HG02970 (cell line): ENCODE measurements around the gene CFC1B.
"Not testable (repeated sequence)": the region's sequence is repeated elsewhere in the genome, so short reads cannot be mapped to it uniquely, and the experiment has no call there.

ENCODE experiments used
- ATAC-seq: cut with Tn5 transposase; IDR thresholded peaks from one replicate; pipeline ENCODE4 v1.9.1; 2021; ENCODE audit warnings: mild to moderate bottlenecking, moderate library complexity, moderate number of reproducible peaks; ENCODE audit not compliant: unreplicated experiment, low FRiP score

The CFC1B gene

DNA sequence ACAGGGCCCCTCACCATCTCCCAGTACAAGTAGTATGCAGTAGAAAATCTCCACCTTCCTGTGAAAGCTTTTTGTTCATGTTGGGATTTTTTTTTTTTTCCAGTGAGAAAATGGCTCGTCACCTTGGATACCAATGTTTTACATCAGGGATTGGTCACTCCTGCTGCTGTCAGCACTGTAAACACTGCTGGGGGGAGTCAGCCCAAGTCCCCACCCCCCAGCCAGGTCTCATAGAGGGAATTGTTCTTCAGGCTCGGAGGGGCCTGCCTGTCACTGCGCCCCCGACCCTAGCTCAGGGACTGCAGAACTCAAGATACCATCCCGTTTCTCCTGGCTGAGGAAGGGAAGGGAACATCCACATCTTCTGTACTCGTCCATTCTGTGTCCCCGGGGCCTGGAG lies at the start of gene CFC1B:
Gene CFC1B (plus strand): TSS at position 231 of the 400 bp plus-strand sequence. CDS start 263 bp downstream, outside the sequence.
- not testable (repeated sequence) for ATAC-seq

DNA sequence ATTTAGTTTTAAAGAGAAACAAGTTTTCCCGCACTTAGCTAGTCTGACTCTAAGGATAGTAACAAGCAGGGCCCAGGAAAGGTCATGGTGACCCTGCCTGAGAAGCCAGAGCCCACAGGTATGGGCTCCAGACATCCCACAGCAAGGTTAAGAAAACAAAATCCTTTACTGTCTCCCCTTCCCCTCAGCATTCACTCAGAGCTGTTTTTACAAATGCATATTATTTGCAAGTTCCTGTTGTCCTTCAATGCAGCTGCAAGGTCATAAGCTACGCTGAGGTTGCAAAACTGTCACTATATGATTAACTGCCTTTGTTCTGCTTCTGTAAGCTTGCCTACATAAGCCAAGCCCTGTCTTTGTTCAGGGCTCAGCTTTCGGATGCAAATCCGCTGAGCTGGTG lies 29.9 kb upstream of the CFC1B start:
- not testable (repeated sequence) for ATAC-seq

DNA sequence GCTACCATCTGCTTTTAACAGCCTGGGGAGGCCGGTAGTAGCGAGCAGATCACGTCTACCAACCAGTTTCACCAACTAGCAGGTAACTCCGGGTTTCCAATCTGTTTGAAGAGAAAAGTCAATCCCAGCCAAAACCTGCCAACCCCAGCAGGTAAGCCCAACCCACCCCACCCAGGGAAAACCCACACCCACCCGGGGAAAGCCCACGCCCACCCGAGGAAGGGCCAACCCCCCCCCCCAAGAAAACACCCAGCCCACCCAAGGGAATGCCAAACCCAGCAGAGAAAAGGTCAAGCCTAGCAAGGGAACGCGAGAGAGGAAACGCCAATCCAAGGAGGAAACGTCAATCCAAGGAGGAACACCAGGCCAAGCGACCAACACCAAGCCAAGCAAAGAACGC lies 11.8 kb upstream of the CFC1B start, which contains the start of gene POTEI:
Gene POTEI (minus strand): TSS at position 101 of the 400 bp plus-strand sequence. CDS start 93 bp downstream, at position 8.
- not testable (repeated sequence) for ATAC-seq

DNA sequence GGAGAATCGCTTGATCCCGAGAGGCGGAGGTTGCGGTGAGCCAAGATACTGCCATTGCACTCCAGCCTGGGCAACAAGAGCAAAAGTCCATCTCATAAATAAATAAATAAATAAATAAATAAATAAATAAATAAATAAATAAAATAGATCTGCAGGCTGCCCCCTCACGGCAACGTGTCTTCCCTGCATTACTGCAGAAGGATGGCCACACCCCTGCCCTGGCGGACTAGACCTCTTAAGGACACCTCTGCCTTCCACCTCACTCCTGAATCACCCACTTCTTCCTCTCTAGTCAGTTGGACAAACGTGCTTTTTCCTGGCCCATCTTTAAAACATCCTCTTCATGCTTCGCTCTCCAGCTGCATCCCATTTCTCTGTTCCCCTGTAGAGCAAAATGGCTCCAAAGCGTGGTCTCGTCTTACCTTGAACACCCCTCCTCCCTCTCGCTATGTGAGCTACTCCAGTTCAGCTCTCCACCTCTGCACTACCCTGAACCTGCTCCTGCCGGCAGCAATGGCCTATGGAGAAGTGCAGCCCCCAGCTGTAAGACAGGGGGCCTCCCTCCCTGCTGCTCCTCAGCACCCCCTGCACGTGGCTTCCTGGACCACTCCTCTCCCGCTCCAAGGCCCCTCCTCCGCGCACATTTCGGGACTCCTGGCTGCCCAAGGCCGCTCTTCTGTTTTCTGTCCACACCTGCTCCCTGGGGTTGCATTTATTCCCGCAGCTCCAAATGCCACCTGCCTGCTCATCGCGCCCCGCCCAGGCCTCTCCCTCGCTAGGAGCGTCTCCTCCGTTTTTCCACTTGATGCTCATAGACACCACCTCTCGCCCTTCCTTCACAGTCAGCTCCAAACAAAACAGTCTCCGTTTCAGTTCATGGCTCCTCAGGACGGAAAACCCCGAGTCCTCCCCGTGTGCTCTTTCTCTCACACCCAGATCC lies 9.9 kb upstream of the CFC1B start:
- ATAC-seq: not testable (repeated sequence)

DNA sequence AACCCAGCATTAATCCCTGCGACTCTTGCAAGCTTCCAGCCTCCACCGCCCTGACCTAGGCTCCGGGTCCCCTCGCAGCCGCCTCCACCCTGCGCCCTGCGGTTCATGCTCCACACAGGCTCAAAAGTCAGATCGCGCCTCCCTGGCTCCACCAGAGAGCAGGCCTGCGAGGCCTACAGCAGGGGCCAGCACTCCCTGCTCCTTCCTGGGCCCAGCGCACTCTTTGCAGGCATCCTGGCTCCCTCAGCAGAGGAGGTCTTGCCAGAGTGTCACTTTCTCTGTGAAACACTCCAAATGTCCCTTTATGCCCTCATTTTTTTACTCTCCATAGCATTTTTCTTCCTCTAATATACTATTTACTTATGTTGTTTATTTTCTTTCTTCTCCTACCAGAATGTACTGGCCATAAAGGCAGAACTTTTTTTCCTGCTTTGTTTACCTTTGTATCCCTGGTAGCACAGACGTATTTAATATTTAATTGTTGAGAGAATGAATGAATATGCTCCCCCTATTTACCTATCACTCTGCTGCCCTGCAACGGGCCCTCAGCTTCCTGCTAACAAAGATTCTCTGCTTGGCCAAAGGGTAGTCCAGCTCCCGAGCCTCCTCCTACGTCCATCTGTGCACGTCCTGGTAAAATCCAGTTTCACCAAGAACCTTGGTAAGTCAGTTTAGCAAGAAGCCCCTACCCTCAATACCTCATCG lies 9.1 kb upstream of the CFC1B start:
- ATAC-seq: not testable (repeated sequence)

DNA sequence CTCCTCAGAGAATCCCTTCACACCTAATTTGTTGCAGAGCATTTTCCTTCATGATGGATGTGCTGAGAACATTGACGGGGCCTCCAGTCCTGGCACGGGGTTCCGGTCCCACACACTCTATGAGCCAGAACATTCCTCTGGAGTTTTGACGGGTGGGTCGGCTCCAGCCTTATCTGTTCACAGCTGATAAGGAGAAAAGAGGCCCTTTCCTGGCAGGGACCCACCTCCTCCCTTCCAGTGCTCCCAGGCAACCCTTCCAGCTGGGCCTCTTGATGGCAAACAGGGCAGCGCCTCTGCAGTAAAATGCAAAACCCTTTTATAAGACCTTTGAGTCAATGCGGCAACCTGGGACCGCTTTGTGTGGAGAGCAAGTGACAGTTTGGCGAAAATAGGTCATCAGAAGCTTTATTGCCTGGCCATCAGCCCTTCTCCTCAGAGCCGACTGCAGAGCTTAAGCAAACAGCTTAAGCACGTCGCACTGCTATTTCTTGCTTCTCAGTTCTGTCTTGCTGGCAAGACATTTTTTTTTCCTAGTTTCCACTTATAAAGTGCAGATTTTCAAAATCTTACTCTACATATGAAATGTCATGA lies 2.4 kb upstream of the CFC1B start:
- not testable (repeated sequence) for ATAC-seq

DNA sequence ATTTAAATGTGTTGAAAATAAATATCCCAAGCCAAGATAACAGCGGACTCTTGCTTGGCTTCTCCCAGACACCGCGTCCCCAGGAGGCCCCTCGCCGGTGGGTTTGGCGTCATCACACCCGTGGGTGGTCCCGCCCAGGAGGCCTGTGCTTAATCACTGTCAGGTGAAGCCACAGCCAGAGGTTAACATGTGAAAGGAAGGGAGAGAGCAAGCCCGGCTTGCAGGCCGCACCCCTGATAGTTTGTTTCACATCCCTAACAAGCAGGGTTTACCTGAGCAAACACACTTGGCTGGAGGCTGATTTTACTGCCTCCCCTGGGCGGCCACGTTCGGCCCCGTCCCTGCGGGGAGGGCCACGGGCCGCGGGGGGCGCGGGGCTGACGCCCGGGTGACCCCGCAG lies 1.4 kb downstream of the CFC1B start:
- ATAC-seq: not testable (repeated sequence)

DNA sequence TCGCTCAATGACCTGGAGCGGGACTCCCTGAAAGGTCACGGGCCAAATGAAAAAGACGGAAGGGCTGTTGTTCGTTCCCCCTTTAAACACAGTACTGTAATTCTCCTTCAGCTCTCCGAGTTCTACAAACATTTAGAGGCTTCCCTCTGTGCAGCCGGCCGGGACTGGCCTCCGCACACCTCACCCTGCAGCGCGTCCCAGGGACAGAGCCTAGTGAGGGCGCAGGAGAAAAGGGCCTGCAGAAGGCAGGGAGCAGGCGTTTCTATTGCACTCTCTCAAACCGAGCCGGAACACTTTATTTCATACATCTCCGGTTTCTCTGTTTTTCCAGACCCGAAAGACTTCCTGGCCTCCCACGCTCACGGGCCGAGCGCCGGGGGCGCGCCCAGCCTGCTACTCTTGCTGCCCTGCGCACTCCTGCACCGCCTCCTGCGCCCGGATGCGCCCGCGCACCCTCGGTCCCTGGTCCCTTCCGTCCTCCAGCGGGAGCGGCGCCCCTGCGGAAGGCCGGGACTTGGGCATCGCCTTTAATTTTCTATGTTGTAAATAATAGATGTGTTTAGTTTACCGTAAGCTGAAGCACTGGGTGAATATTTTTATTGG lies 6.4 kb downstream of the CFC1B start:
- ATAC-seq: not testable (repeated sequence)

DNA sequence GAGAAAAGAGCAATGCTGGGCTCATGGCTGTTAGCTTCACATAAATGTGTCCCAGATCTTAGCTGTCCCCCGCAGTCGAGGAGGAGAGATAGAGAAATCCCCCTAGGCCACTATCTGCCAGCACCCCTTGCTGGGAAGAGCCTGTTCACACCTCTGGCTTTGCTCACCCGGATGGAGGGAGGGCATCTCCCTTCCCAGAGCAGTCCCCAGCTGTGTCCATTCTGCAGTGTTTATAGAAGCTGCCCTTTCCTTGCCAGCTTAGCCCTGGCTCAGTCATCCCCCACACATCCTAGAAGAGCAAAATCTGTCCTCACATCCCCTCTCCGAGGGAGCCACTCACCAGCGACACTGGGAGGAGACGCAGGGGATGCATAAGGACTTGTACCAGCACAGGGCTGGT lies 8.5 kb downstream of the CFC1B start:
- not testable (repeated sequence) for ATAC-seq

DNA sequence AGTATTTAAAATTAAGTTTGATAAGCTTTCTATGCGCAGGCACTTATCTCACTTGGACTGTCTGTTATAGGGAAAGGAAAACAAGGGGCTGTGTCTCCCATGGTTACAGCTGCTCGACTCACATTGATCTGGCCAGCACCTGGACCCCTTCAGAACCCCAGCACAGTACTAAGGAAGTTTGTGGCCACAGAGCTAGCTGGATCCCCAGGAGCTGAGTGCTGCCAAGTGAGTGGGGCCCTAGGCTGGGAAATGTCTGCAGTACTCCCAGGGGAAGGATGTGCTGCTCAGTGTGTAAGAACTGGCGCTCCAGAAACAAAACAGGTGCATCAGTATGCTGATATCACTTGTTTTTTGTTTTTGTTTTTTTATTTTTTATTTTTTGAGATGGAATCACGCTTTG lies 9.2 kb downstream of the CFC1B start:
- not testable (repeated sequence) for ATAC-seq

DNA sequence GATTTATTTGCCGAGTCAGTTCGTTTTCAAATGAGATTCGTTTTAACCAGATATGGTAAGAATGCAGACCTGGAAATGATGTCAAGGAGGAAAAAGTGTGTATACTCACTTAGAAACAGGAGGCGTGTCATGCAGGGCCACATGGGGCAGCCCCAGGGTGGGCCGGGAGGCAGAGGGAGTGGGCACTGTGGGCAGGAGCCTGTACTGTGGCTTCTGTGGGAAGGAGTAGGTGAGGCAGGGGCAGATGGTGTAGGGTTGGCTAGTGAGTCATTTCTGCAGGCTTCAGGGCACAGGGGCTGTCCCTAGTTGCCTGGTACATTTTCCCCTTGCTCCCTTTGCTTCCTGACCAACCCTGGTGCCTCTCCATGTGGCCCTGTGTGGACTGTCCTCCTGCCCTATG lies 10.2 kb downstream of the CFC1B start:
- ATAC-seq: peak; percentile 49

DNA sequence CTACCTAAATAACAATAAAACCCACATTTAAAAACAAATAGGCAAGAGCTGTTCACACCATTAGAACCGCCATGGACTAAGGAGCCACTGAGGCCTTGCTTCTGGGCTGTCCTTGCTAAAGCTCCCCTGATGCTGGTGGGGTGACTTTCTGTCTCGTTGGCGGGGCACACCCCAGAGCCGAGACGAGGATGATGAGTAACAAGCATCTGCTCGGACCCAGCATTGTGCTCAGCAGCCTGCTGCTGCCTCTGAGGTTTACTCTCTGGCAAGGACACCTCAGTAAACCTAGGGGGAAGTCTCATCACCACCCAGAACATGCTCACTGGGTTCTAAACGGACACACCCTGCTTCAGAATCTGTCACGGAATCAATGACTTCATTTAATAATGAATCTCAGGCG lies 10.7 kb downstream of the CFC1B start:
- peak; percentile 28 for ATAC-seq

DNA sequence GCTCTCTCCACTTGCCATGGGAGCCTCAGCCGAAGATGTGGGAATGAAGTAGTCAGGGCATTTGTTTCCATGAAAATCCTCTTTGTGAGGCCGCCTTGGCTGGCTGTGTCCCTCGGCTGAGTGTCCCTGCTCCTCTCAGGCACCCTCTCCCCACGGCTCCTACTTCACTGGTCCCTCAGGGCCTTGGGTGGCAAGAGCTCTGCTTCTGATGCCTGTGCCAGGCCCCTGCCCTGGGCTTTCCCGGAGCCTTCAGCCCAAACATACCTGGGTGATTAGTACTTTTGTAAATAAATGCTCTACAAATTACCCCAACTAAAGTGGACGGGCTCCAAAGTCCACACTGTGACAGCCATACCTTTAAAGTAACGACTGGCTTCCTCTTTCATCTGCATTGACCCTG lies 15.6 kb downstream of the CFC1B start:
- not testable (repeated sequence) for ATAC-seq

DNA sequence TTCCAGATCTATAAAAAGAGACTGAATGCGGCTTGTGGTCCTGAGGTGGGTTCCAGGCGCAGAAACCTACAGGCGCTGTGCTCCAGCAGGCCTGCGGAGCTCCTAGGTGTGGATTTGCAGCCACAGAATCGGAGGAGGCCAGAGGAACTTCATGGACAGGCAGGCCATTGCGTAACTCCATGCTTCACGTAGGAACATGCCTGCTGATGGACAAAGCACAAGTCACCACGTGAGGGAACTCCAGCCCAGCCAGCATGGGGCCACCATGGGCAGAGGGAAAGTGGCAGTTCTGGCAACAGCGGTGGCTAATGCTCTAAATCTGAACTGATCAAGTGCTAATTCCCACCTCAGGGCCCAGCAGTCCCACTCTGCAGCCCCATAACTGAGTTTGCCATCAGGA lies 17.2 kb downstream of the CFC1B start:
- not testable (repeated sequence) for ATAC-seq

DNA sequence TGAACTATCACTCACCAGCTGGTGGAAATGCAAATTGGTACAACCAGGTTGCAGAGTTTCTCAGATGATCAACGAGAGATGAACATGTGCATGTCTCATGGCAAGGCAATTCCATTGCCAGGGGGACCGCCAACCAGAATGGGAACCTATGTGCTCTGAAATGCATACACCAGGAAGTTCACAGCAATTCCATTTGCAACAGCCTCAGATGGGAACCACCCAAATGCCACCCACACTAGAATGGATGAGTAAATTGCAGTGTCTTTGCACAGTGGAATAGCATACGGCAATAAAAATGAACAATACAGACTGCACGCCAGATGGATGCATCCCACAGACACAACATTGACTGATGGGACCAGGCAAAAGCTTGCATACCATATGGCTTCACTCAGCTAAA lies 21.8 kb downstream of the CFC1B start:
- not testable (repeated sequence) for ATAC-seq

DNA sequence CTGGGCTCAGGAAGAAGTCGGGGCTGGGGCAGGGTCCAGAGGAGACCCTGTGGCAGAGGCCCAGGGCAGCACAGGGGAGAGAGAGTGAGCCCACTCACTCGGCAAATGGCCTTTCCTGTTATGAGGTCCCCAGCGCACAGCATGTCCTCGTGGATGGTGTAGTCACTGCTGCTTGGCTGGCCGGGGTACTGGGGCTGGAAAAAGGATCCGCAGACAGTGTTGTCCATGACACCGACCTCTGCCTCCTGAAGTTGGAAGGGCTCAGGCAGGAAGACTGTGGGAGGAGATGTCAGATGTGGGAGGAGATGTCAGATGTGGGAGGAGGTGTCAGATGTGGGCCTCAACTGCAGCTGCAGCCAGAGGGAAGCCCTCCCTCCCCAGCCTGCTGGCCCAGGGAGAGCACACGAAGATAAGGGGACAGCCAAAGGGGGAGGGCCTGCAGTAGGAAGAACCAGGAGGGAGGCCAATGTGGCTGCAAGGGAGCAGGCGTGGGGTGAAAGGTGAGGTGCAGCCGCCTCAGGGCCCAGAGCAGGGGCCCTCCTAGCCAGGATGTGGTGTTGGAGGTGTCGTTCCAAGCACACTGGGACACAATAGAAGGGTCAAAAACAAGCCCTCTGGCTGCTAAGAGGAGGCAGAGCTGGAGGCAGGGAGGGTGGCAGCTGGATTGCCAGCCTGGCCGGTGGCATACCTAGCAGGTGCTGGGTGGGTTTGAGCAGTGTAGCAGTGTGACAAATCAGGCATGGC lies 22.9 kb downstream of the CFC1B start:
- ATAC-seq: not testable (repeated sequence)

DNA sequence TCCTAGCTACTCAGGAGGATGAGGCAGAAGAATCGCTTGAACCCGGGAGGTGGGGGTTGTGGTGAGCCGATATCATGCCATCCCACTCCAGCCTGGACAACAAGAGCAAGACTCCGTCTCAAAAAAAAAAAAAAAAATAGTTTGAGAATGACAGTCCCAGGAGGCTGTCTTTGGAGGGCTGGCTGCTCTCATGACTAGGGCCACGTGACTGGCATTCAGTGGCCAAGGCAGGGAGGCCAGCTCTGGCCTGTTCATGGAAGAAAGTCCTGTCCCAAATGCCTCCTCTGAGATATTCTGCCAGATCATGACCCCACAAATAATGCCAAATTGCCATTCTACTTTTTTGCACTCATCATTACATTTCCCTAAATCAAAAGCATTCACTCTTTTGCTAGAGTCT lies 24.0 kb downstream of the CFC1B start:
- ATAC-seq: not testable (repeated sequence)

DNA sequence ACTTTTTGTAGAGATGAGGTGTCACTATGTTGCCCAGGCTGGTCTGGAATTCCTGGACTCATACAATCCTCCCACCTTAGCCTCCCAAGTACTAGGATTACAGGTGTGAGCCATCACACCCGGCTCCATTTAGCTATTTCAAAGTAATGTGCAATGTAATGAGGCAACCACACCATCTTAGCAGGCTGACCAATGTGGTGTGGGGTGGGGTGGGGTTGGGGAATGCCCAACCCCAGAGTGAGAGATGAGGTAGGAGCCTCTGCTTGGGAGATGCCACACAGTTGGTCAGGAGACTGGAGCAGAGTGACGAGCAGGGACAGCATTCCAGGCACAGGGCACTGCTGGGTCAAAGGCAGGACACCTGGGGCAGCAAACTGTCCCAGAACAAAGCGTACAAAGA lies 27.4 kb downstream of the CFC1B start:
- not testable (repeated sequence) for ATAC-seq

DNA sequence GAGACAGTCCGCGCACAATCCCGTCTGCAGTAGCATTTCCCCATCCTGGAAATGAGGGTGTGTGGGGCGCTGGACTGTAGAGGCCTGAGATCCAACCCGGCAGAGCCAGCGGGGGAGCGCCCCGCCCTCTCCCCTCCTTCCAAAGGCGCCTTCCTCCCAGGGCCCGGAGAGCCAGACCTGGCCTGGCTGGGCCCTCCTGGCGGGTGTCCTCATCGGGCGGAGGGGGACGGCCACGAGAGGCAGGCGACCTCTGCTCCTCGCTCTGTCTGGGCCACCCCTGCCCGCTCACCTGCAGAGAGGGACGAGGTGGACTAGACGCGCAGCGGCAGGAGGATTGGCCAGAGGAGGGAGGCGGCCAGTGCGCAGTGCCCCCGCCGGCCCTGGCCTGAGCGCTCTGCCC lies 28.5 kb downstream of the CFC1B start:
- not testable (repeated sequence) for ATAC-seq

DNA sequence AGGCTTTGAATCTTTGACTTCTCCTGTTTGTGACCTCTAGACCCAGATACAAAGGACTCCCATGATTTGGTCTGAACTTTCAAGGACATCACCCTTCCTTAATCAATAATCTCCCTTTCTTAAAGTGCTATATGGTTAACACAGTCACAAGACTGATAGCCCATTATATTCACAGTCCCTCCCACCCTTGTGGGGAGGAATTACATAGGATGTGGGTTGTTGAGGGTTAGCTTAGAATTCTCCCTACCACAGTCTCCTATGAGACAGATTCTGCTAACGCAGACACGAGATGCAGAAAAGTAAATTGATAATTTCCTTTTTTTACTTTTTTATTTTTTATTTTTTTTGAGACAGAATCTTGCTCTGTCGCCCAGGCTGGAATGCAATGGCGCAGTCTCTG lies 33.2 kb downstream of the CFC1B start:
- not testable (repeated sequence) for ATAC-seq
